Stimulated activated CD4-positive, alpha-beta T cell treated with anti-CD3 and anti-CD28 coated beads, Interleukin-4, amount 100 ng/mL, for 1 hour (primary cell): ENCODE data around the gene PHF5A.

Experiments
- DNase-seq: peaks from one replicate; pipeline ENCODE4 v3.0.0-alpha.2; 2020

Gene PHF5A

DNA sequence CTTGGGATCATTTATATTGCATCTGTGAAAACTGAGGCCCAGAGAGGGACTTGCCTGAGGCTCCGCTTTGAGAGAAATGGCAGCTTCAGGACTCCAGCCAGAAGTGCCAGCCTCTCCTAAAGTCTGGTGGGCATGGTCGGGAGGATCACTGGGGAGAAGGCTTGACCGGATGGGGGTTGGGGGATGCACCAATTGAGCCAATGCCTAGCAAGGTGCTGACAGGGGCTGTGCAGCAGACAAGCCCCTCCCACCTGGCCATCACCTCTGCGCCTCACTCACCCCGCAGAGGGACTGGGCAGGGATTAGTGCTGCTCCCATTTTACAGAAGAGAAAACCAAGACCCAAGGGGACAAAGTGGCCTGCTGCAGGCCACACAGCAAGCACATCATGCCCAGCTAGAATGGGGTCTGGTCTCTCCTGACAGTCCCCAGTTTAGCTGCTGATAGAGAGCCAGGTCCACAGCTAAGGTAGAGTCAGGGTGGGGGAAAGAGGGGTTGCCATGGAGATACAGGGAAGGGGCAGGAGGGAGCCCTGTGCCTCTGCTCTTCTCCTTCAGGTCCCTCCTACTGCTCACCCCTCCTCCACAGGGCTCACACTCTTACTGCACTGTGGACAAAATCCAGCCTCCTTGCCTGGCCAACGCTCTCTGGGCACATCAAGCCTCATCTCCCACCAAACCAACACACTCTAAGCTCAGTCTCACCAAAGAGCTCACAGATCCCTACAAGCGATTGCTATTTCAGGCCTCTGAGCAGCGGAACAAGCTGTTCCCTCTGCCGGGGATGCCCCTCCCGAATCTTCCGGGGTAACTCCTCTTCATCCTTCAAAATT, 57.3 kb downstream of the PHF5A start:
- DNase-seq = no peak

DNA sequence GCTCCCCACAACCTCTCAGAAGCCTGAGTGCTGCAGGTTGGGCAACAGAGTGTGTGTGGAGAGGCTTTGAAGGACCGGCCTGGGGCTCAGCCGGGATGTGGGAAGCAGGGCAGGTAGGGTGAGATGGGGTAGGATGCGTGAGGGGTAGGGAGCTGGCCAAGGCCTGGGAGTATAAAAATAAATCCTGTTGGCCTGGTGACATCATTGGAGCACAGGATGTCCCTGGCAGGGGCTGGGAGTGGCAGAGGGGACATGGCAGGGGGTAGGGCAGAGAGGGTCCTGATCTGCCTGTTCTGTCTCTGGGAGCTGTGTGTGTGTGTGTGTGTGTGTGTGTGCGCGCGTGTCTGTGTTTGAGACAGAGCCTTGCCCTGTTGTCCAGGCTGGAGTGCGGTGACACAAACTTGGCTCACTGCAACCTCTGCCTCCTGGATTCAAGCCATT, 58.2 kb downstream of the PHF5A start:
- no peak for DNase-seq
